ENCODE measurements around the gene CDK18.

Gene CDK18

GRCh38 chr1:205506409-205507200 lies 2.1 kb downstream of the CDK18 start:
- no peak for DNase-seq

DNA sequence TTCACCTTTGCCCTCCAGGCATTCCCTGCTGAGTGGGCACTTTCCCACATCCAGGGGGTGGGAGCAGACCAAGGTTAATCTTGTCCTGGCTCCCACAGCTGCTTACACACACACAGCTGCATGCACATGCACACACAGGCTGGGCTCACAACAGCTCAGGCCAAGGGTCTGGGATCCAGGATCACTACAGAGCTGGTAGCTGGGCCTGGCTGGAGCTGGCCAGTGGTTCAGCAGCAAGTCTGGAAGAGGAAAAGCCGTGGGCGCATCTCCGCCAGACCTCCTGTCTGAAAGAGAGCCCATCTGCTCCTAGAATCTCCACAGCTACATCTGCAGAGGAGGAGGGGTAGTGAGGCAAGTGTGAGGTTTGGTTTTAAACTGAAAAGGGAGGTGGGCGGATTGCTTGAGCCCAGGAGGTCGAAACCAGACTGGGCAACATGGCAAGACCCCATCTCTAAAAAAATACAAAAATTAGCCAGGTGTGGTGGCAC lies 3.8 kb downstream of the CDK18 start:
- DNase-seq, result no peak

DNA sequence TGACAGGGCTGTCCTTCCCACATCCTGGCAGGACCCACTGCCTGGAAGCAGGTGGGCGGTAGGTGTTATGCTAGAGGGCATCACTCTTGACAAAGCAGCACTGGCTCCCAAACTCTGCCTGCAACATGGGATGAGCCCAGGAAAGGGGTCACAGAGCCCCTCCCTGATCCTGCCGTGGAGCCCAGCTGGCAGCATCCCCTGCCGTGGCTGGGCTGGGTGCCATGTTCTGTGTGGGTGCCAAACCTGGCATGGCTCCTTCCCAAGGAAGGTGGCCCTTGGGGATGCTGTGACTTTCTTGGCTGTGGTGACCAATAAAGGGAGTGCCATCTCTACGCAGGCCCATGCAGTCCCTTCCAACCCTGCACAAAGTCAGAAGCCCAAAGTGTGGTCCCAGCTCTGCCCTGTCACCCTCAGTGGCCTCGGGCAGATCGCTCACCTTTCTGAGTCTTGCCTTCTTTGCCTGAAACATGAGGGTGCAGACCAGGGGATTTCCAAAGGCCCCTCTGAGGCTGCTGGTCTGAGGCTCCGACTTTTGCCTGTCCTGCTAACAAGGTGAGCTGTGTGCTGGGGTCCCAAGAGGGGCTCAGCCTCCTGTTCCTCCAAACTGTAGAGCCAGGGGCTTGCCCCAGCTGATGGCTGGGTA lies 6.0 kb downstream of the CDK18 start:
- no peak for DNase-seq

GRCh38 chr1:205510951-205511330 lies 6.5 kb downstream of the CDK18 start:
- DNase-seq, result no peak

DNA sequence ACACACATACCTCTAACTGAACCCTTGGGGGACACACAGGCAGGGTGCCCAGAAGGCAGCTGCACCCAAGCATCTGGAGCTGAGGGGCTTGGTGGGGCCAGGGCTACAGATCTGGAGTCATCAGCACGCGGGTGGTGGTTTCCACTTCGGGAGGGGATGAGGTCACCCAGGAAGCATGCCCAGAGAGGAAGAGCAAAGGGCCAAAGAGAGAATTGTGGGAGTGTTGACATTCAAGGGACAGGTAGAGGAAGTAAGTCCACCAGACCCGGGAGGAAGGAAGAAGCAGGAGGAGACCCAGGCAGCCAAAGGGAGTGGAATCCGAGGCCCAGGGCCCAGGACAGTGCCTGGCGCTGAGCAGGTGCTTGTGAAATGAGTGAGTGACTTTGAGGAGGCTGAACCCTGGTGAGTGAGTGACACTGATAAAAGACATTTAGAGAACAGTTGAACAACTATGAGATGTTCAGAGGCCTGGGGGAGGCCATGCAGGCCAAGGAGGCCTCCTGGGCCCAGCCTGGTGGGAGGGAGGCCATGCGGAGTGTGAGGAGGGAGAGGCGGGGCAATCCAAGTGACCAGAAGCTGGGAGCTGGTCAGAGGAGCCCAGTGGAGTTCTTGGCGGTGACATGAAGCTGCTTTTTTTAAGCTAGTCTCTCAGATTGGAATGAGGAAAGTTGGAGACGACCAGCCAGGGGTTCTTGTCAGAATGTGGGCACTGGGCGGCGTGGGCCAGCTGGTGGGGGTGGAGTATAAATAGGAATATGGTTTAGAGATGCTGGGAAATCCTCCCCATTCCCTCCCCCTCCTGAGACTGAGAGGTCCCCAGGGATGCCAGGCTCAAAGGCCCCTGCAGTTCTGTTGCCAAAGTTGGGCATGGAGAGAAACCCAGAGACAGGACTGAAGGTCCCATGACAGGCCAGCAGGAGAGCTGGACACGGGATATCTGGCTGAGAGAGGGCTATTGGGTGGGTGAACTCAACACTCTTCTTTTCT lies 7.9 kb downstream of the CDK18 start:
- no peak for DNase-seq

- no peak for DNase-seq
Measured at GRCh38 chr1:205513774-205514173, 9.3 kb downstream of the CDK18 start.

- DNase-seq, result no peak
Measured at GRCh38 chr1:205514211-205515142, 10.0 kb downstream of the CDK18 start.

DNA sequence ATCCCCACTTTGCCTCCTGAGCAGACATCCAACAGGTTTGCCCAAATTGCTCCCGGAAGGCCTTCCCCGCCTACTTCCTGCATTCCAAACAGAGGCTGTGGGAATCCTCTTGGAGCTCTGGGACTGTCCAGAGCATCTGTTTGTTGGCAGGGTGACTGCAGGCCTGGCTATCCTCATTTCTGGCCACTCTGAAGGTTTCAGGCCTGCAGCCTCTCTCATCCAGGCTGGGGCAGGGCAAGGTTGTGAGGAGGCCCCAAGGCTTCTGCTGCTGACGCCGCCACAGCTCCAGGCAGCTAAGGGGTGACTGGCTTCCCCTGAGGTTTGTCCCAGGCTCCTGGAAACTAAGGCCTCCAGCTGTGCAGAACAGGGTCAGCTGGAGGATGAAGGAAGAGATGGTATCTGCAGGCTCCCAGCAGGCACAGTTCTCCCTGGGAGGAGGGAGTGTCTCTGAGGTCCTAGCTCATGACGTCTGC lies 11.3 kb downstream of the CDK18 start:
- no peak for DNase-seq

DNA sequence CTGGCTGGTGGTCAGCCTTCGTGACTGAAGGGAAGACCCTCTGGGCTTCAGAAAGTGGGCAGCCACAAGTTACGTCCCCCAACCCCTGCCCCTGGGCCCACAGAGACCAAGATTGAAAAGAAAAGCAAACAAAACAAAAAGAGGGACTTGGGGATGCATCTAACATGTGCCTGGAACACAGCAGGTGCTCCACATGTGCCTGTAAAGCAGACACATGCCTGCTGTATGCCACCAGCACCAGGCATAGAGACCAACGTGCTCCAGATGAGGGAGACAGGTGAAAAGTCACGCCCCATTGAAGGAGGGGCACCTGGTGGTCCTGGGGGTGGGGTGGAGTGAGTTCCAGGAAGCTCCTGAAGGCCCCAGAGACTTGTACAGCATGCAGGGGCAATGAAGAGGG lies 11.9 kb downstream of the CDK18 start:
- no peak for DNase-seq

GRCh38 chr1:205517288-205517687 lies 12.8 kb downstream of the CDK18 start:
- no peak for DNase-seq

DNA sequence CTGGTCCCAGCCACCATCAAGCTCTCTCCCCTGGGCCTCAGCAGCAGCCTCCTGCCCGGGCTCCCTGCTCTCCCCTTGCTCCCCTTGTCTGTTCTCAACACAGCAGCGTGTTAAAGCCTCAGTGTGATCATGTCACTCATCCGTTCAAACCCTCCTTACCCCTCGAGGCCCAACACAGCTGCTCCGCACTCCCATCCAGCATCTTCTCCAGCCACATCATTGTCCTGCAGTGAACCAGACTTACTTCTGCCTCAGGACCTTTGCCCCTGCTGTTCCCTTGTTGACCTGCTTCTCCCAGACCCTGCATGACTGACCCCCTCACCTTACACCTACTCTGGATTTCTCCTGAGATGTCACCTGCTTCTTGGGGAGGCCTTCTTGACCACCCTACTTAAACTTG lies 13.3 kb downstream of the CDK18 start:
- no peak for DNase-seq

- no peak for DNase-seq
Measured at GRCh38 chr1:205518661-205519540, 14.4 kb downstream of the CDK18 start.

- no peak for DNase-seq
Measured at GRCh38 chr1:205519541-205520131, 15.2 kb downstream of the CDK18 start.

DNA sequence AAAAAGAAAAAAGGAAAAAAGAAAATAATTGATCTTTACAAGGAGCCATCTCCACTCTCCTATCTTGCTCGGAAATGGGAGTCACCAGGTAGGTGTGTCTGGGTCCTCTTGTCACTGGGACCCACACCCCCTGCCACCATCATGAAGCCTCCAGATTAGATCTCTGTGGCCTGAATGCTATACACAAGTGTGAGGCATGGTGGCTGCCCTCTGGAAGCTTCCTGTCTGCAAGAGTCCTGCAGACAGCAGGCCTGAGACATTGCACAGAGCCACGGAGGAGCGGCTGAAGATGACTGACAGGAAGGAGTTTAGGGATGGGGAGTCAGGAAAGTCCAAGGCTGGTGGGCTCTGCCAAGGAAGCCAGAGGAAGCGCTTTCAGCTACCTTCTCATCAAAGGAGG lies 16.2 kb downstream of the CDK18 start:
- no peak for DNase-seq

- no peak for DNase-seq
Measured at GRCh38 chr1:205521686-205522085, 17.2 kb downstream of the CDK18 start.

- DNase-seq, result no peak
Measured at GRCh38 chr1:205522692-205523091, 18.2 kb downstream of the CDK18 start.

DNA sequence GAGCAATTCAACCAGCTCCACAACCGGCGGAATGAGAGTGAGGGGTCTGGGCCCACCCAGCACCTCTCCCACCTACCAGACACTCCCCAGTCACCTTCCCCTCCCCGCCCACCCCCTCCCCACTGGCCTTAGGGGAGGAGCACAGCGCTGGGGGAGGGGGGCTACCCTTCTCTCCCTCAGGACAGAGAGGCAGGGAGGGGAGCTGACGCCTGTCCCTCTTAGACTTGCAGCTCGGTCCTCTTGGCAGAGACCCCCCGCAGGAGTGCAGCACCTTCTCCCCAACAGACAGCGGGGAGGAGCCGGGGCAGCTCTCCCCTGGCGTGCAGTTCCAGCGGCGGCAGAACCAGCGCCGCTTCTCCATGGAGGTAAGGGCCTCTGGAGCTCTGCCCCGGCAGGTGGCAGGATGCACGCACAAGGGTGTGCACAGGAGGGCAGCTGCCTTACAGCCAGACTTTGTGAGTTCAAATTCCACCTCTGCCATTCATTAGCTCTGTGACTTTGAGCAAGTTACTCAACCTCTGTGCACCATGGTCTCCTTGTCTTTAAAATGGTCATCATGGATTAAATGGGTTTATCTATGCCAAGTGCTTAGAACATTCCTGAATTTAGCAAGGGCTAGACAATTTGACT lies 18.9 kb downstream of the CDK18 start:
- DNase-seq, result no peak

DNA sequence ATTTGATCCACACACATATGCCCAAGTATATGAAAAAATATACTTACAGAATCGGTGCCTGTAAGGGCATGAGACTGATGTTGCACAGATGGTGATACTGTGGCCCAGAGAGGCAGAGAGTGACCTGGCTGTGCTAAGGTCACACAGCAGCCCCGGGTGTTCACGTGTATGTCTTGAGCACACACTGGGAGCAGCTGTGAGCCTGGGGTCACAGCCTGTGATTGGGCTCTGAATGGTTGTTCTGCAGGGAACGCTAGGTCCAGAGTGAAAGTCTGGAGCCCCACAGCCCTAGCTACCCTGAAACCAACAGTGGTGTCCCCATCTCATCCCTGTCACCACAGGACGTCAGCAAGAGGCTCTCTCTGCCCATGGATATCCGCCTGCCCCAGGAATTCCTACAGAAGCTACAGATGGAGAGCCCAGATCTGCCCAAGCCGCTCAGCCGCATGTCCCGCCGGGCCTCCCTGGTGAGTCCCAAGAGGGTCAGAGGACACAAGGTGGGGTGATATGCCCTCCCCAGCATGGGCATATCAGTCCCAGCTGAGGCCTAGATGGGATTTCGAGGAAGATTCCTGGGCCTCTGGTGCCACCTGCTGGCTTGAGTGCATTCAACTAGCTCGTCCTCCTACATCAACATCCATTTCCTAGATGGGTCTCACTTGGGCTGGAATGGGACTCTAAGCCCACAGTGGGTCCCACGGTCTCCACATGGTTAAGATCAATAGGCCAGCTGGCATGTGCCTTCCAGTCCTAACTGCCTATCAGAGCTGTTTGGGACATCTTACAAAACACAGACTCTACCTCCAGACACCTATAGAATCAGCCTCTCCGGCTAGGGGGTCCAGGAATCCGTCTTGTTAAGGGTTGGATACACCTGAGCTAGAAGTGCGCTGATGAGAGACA lies 19.7 kb downstream of the CDK18 start:
- peak; percentile 45 for DNase-seq

GRCh38 chr1:205524794-205525101 lies 20.3 kb downstream of the CDK18 start:
- no peak for DNase-seq

Data from DMS 273 treated with DMSO at 0.1 percent for 48 hours (cell line).